Stimulated activated CD8-positive, alpha-beta memory T cell treated with anti-CD3 and anti-CD28 coated beads, Interleukin-15, amount 100 ng/mL, for 1 hour (primary cell): ENCODE measurements around the gene BRCC3.

ENCODE experiments used
- DNase-seq: peaks from one replicate; pipeline ENCODE4 v3.0.0-alpha.2; 2020; ENCODE audit warnings: low read depth

The BRCC3 gene

DNA sequence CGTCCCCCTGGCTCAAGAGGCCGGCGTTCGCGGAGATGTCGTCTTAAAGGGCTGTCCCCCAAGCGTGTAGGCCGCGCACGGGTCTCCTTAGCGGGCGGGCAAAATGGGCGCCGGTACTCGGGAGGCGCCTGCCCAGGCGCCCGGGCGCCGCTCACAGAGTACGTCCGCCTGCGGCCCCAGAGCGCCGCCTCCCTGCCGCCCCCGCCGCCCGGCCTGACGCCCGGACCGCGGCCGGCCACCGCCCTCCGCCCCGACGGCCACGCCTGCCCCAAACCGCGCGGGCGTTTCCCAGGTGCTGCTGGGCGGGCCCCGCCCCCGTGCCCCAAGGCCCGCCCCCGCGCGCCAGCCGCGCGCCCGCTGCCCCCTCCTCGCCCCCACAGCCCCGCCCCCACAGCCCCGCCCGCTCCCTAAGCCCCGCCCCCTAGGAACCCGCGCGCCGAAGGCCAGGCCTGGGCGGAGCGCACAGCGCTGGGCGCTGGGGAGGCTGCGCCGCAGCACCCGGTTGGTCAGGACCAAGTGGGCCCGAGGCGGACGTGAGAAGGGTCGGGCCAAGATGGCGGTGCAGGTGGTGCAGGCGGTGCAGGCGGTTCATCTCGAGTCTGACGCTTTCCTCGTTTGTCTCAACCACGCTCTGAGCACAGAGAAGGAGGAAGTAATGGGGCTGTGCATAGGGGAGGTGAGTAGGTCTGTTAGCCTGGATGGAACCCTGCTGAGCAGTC, at the start of gene BRCC3, which contains the start of the genes CMC4 and MTCP1:
TSS of gene BRCC3 (plus strand) at position 534 of the 719 bp plus-strand sequence. CDS start at position 554, 20 bp downstream.
TSS of gene CMC4 (minus strand) at position 162 of the 719 bp plus-strand sequence. CDS start 7,113 bp downstream, outside the sequence.
TSS of gene MTCP1 (minus strand) at position 162 of the 719 bp plus-strand sequence. CDS start 5,126 bp downstream, outside the sequence.
- peak; percentile 42 for DNase-seq

DNA sequence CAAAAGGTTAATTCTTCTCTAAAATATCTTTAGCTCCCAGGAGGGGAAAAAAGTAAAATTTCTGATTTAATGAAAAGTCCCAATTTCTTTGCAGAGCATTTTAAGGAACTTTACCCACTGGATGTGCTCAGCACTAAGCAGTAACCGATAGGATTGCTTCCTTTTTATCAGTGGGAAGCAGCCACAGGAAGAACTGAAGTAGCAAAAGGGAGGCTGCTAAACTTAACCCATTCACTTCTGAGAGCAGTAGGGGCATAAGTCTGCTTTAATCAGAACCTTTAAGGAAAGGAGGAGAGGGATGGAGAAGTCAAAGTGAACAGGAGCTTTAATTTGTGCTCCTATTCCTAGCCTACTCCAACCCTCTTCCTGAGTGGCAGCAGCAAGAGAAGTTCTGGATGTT, 48.7 kb upstream of the BRCC3 start, which contains the start of gene F8:
TSS of gene F8 (minus strand) at position 139 of the 400 bp plus-strand sequence. CDS start 171 bp downstream, outside the sequence.
- no peak for DNase-seq

DNA sequence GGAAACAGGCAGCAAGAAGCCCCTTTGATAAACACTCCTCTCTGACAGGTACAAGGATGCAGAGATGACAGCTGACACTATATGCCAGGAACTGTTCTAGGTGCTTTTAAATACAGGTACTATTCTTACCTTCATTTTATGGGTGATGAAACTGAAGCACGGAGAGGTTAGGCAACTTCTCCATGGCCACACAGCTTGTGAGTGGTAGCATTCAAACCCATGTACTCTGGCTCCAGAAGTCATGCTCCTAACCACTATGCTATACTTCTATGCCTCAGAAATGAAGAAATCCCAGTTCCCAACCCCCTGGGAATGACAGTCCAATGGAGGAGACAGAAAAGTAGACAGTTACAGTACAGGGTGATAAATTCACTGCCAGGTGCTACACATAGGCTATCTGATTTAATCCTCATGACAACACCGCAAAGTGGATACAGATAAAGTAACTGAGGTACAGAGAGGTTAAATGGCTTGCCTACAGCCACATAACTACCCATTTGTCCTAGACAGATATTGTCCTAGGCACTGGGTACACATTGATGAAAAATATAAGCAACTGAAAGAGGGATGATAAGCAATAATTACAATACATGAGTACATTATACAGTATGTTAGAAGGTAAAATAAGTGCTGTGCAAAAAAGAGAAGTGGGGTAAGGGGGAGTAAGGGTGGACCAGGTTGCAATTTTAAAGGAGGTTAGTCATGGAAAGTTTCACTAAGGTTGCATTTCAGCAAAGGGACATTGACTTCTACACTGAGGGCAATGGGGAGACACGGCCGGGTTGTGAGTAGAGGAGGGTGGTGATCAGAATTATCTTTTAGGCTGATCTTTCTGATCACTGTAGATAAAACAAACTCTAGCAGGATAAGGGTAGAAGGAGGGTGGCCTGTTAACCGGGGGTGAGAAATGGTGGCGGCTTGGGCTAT, 47.1 kb upstream of the BRCC3 start:
- DNase-seq, result no peak

DNA sequence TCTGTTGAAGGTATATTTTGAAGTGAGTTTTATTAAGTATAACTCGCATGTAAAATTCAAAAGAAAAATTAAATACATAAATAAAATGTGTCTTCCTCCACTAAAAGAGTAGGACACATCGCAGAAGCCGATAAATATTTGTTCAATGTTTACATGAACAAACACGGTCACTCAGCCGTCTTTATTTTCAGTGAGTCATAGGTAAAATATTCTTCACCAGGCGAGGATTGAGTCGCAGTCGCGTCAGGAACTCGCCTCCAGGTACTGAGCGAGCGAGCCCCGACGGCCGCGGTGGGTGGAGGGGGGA, 44.9 kb upstream of the BRCC3 start:
- DNase-seq, result no peak

DNA sequence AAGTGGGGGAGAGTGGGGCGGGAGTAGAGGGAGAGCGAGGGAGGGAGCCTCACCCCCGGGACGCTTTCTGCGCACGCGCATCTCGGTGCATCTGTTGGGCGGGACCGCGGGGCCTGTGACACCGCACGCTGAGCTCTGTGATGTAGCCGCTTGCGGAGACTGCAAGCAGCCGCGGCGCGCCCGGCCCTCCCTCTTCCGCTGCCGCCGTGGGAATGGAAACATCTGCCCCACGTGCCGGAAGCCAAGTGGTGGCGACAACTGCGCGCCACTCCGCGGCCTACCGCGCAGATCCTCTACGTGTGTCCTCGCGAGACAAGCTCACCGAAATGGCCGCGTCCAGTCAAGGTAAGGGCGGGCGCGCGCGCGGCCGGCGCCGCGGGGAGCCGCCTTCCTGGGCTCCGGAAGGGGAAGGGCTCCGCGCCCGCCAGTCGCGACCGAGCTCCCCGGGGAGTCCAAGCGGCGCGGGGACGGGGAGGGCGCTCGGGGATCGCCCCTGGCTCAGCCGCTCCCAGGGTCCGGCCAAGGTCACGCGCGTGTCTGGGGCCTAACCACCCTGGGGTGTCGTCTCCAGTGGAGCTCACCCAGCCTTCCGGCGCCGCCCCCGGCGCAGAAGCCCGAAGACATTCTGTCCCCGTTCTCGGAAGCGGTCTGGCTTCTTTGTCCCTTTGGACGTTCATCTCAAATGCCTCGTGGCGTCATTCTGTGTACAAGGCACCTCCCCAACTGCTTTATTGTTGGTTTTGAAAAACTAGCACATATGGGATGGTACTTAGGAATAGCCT, 44.4 kb upstream of the BRCC3 start, which contains the start of gene FUNDC2:
TSS of gene FUNDC2 (plus strand) at position 118 of the 782 bp plus-strand sequence. CDS start at position 213, 95 bp downstream.
- DNase-seq, result peak; percentile 83

DNA sequence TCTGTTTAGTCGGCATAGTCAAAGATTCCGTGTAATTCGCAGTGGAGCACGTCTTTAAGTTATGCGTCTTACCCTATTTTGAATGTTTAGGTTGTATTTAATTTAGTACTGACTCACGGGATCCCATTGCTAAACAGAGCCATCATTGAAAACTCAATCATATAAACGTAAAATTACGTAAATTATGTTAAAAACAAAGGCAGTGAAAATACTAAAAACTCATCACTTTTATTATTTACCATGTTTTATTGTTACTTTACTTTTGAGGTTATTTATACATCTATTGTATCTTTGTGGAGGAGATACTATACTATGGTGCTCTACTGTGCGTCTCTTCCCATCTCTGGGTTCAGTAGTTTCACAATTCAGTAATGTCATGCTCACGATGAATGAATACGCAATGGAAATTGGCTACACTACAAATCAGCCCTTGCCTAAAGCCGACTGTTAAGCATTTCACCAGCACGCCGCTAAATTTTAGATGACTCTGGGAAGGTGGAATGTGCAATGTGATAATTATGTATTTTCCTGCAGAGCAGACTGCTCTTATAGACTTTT, 43.7 kb upstream of the BRCC3 start:
- DNase-seq, result no peak

DNA sequence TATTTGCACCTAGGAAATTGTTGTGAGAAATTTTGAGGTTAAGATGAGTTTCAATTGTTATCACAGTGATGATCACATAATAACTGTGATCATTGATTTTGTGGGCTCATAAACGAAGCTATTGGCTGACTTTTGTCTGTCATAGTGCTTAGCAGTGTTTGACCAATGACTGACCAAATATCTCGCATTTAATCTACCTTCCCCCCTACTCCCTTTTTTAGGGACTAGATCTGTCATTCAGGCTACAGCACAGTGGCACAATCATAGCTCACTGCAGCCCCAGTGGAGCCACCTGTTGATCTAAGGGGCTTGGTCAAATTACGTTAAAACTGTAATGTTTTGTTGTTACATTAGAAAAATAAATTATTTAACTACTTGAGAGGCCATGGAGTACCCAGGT, 43.2 kb upstream of the BRCC3 start:
- DNase-seq, result no peak

DNA sequence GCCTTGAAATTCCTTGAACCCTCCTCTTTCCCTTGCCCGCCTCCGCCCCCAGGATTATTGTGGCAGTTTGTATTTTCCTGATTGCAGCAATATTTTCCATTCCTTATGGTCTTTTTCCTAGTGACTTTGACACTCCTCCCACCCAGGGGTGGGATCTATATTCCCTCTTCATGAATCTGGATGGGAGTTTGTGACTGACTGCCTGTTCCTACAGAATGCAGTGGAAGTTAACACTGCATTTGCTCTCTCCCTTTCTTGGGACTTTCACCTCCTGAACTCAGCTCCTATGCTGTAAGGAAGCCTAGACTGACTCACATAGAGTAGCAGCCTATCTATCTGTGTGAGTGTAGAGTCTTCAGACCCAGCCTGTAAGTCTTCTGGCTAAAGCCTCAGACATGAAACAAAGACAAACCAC, 42.4 kb upstream of the BRCC3 start:
- DNase-seq, result no peak

DNA sequence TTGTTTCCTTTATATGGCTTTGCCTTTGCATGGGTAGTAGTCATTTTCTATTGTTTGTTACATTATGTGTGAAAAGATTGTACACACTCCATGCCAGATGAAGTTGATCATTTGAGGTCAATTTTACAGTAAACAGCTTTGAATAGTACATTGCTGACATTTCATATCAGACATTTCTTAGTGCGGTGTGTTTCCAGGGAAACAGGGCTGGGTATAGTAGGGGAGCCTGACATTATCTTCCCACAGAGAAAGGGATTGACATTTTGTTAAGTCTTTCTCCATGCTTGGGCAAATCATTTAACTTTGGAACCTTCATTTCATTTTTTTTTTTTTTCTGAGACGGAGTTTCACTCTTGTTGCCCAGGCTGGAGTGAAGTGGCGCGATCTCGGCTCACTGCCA, 39.7 kb upstream of the BRCC3 start:
- no peak for DNase-seq

DNA sequence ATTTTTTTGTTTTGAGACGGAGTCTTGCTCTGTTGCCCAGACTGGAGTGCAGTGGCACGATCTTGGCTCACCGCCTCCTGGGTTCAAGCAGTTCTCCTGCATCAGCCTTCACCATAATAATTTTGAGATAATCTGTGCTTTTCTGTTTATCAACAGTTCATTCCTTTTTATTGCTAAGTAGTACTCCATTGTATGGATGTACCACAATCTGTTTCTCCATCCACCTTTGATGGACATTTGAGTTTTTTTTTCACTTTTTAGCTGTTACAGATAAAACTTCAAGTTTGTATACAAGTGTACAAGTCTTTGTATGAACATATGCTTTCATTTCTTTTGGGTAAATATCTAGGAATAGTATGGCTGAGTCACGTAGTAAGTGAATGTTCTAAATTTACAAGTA, 35.6 kb upstream of the BRCC3 start:
- no peak for DNase-seq

DNA sequence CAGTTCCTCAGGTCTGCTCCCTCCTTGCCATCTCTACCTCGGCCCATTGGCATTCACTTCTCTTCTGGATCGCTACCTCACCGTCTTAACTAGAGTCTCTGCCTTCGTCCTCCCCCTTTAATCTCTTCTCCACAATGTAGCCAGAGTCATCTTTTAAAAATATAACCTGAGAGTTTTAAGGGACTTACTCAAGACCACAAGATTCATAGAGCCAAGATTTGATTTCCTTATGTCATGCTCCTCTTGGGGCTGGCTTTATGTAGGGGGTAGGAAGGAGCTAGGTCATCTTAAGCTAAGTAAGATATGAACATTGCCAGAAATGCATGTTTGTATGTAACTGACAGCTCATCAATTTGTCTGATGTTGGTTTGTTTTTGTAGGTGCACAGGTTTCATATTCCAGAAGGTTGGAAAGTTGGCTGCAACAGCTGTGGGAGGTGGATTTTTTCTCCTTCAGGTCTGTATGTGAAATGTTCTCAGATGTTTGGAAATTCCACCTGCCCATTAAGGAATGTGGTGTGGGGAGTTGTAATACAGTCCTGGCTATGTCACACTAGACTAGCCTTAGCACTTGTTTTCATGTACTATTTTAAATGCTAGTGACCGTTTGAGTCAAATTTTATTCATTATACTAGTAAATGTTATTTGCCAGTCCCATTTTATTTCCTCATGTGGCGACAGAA, 25.0 kb upstream of the BRCC3 start:
- DNase-seq, result no peak

DNA sequence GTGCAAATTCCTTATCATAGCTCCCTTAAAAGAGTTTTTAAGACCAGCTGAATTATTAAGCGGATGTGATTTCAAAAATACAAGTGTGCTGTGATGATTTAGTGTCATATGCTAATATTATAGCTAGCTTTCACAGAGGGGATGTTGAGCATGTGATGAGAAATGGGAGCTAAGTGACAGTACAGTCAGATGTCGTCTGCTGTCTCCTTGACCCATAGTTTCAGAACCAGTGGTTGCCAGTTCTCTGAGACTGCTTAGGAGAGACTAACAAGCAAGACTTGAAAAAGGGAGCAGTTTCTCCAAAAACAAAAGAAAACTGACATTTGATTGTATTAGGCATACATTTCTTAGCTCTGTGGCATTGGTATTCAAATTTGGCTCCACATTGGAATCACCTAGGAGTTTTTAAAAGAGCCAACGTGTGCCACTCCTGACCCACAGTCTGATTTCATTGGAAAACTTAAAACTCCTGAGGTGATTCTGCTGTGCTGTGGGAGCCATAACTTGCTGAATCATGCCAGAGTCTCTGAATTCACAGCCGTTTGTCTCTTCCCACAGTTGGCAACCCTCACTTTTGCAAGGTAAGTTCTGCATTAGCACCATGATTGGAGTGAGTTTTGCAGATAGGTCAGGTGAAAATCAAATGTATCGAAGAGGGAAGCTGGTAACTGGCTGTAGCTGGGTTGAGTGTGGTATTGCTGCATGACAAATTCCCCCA, 24.3 kb upstream of the BRCC3 start:
- DNase-seq, result no peak

DNA sequence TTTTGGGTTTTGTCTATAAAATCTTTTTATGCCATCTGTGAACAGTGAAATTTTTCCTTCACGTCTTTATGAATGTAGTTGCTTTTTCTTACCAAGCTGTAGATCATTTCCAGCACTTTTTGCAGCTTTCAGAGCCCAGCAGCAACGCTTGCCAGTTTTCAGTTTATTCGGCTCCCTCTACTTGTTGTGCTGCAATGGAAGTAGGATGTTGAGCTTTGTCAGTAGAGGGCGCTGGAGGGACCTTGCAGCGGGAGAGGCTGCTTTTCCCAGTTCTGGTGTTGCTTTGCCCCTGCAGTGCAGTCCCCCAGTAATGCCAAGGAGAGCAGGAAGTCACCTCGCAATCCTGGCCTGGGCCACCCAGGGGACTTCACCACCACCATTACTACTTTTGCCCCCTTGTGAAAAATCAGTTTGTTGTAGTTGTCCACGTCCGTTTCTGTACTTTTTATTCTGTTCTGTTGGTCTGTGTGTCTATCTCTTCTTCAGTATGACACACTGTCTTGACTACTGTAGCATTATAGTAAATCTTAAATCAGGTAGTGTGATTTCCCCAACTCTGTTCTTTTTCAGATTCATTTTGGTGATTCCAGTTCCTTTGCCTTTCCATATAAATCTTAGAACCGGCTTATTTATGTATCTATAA, 22.2 kb upstream of the BRCC3 start:
- no peak for DNase-seq

DNA sequence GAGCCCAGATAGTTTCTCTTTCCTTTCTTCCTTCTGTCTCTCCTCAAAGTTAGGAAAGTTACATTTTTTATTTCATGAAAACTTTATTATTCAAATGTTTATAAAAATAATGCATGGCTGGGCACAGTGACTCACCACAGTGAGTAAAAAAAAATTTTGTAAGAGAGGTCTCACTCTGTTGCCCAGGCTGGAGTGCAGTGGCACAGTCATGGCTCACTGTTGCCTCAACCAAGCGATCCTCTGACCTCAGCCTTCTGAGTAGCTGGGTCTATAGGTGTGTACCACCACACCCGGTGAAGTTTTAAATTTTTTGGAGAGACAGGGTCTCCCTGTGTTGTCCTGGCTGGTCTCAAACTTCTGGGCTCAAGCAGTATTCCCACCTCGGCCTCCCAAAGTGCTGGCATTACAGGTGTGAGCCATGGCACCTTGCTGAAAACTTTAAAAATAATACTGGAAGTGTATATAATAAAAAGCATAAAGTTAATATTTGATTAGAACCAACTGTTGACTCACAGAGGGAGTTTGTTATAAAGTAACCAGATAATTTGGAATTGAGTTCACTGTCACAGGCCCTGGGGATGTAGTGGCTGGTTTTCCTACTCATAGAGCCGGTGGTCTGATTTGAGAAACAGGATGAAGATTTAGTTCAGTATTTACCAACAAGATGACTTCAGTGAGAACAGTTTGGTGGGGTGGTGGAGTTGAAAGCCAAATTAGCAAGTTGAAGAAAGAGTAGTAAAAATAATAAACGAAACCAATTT, 18.4 kb upstream of the BRCC3 start:
- DNase-seq, result no peak

DNA sequence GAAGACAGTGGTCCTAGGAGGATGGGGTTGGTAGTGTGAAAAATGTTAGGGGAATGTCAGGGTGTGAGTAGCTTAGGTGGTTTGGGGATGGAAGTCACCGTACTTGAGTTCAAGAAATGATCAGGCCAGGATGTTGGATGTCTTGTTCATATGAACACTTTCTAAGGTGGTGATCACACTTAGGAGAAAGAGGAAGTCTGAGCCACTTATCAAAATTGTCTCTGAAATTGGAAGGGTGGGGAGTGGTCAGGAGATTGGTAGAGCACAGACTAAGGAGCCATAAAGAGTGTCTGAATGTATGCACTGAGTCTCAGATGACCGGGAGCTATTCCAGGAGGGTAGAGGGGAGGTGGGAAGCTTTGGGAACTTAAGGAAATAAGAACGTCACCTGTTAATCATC, 17.7 kb upstream of the BRCC3 start:
- no peak for DNase-seq

DNA sequence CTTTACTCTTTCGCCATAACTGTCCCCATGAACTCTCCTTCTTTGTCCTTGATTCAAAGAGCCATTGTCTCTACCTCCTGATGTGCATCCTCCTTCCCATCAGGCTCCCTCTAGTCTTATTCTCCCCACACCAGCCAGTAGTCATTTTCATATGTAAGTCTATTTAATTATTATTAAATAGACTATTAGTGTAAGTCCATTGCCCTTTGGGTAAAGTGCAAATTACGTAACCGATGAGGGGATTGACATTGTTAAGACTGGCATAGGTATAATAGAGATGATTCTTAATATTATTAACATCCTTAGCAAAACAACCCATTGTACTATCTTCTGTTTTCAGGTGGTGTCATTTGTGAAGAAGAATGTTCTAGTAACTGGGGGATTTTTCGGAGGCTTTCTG, 17.1 kb upstream of the BRCC3 start:
- DNase-seq, result no peak

DNA sequence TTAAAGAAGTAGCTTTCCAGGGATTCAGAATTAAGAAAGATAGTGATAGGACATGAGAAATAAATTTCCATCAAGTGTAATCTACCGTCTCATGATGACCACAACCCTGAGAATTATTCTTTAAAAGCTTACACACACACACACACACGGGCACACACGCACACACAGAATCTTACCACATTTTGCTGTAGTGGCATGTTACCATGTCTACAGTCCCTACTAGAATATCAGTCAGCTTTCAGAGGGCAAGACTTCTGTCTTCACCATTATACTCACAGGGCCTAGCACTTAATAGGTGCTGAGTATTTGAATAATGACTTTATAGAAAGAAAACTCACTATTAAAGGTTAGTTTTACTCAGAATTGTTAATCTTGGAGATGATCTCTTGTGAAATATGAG, 15.8 kb upstream of the BRCC3 start:
- DNase-seq, result no peak

DNA sequence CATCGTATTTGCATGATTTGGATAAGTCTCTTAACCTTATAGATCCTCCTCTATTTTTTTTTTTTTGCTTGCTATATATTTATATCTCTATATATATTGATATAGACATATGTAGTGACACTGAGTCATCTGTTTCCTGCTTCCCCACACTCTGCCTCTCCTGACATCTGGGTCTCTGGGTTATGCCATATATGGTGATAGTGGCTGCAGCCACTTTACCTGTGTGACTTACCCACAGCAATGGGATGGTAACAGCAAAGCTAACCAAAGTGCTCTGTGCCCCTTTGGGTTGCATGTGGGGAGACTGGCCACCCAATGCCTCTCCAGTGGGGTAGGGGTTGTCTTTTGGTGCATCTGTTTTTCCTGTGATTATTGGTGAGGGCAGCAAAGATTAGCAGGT, 14.8 kb upstream of the BRCC3 start:
- DNase-seq, result no peak
